ENCODE results near the gene LRRC26. TPM values are rescaled to one million over a fixed set of nuclear protein-coding genes. Genes with fewer than 3 reads are reported as not detected.

LRRC26 gene
- total RNA-seq, 1 experiment from 2014 or later, result not detected

DNA sequence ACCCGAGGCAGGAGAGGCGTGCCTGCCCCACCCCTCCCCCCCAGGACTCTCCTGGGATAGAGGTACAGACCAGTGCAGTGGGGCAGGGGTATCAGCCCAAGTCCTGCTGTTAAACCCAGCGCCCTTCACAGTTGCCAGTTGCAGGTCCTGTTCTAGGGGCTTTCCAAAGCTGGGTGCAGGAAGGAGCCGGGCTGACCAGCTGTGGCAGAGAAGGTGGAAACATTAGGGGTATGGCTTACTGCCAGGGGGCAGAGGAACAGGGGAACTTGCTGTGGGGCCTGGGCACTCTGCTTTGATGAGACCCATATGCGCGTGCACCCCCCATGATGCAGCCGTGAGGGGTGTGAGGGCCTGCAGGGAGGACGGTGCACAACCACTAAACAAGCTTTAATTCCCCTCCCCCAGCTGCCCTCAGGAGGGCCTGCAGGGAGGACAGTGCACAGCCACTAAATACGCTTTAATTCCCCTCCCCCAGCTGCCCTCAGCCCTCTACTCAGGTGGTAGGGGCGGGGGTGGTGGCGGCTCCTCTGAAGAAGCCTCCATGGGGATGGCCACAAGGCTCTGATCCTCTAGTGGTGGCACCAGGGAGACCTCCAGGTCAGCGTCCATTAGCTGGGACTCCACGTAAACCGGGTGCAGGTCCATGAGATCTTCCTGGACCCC lies 766 bp upstream of the LRRC26 start:
- peaks cover 3% of the 10 kb centered on the region for H3K4me1 ChIP-seq (ENCODE audit: insufficient read depth, low read length, poor library complexity, severe bottlenecking)
- ChIA-PET POLR2A (ENCODE audit: low non-redundant PET) (no interaction called here), CTCF (interaction anchor here (0.7 kb wide), 1 partner anchor 41 kb away, joined by 3 read pairs; no protein-coding TSS in a partner anchor)
- H3K27ac ChIP-seq (ENCODE audit: low read depth, low read length, poor library complexity, severe bottlenecking), result no peak overlapping the region
- BruUV-seq (replicated peaks), result no TSS peak
- no peaks in the 10 kb centered on the region for H3K36me3 ChIP-seq (ENCODE audit: insufficient read depth, low read length, poor library complexity, severe bottlenecking)
- intact Hi-C loops (cut with micrococcal nuclease; ENCODE audit: unreplicated experiment), result no loop called here
- H3K27me3 ChIP-seq (replicated peaks; ENCODE audit: insufficient read depth, low read depth, low read length, poor library complexity), result peaks cover 57% of the 10 kb centered on the region
- TF ChIP-seq, protein P1, sequence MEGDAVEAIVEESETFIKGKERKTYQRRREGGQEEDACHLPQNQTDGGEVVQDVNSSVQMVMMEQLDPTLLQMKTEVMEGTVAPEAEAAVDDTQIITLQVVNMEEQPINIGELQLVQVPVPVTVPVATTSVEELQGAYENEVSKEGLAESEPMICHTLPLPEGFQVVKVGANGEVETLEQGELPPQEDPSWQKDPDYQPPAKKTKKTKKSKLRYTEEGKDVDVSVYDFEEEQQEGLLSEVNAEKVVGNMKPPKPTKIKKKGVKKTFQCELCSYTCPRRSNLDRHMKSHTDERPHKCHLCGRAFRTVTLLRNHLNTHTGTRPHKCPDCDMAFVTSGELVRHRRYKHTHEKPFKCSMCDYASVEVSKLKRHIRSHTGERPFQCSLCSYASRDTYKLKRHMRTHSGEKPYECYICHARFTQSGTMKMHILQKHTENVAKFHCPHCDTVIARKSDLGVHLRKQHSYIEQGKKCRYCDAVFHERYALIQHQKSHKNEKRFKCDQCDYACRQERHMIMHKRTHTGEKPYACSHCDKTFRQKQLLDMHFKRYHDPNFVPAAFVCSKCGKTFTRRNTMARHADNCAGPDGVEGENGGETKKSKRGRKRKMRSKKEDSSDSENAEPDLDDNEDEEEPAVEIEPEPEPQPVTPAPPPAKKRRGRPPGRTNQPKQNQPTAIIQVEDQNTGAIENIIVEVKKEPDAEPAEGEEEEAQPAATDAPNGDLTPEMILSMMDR (conservative IDR thresholded peaks at IDR 0.05; ENCODE audit: low read depth, low read length), result no peak
- TF ChIP-seq EZH2 (IDR thresholded peaks at IDR 0.05; ENCODE audit: borderline replicate concordance, low read depth, low read length, poor library complexity, severe bottlenecking), result peak; percentile 1
- no peak for DNase-seq (ENCODE audit: low spot score)
- H3K4me3 ChIP-seq (ENCODE audit: low read depth, low read length, poor library complexity, severe bottlenecking), result no peak overlapping the region
- no peaks in the 10 kb centered on the region for H3K9me3 ChIP-seq (ENCODE audit: low read depth, low read length, poor library complexity, severe bottlenecking)

DNA sequence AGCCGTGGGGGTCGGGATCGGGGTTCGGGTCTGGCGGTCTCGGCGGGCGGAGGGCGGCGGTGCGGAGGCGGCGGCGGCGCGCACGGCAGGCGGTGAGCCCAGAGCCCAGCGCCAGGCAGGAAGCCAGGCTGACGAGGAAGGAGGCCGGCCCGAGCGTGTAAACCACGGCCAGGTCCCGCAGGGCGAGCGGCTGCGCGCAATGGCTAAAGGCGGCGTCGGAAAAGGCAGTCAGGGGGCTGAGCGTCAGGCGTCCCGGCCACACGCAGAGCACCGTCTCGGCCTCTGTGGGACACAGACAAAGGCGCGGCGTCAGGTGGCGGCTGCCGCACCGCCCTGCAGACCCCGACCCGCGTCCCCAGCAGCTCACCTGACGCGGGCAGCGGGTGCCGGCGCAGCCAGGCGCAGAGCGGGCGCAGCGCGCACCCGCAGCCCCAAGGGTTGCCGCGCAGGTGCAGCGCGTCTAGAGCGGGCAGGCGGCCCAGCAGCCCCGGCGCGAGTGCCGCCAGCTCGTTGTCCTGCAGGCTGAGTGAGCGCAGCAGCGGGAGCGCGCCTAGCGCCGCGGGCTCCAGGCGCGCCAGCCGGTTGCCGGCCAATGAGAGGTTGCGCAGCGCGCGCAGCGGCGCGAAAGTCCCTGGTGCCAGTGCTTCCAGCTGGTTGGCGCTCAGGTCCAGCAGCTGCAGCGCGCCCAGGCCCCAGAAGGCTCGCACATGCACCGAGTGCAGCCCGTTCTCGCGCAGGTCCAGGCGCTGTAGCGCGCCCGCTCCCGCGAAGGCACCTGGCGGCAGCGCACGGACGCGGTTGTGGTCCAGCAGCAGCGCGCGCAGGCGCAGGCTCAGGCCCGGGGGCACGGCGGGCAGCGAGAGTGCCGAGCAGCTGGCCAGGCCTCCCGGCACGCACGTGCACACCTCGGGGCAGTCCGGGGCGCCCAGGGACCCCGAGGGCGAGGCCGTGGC lies 671 bp downstream of the LRRC26 start:
- H3K36me3 ChIP-seq (ENCODE audit: insufficient read depth, low read length, poor library complexity, severe bottlenecking), result no peaks in the 10 kb centered on the region
- H3K4me1 ChIP-seq (ENCODE audit: insufficient read depth, low read length, poor library complexity, severe bottlenecking), result no peaks in the 10 kb centered on the region
- TF ChIP-seq, protein P1 (conservative IDR thresholded peaks at IDR 0.05; ENCODE audit: low read depth, low read length), result no peak
- peak; percentile 78 for TF ChIP-seq EZH2 (IDR thresholded peaks at IDR 0.05; ENCODE audit: borderline replicate concordance, low read depth, low read length, poor library complexity, severe bottlenecking)
- H3K4me3 ChIP-seq (ENCODE audit: low read depth, low read length, poor library complexity, severe bottlenecking), result peak overlapping the region; percentile 32
- intact Hi-C loops (cut with micrococcal nuclease; ENCODE audit: unreplicated experiment), result no loop called here
- H3K9me3 ChIP-seq (ENCODE audit: low read depth, low read length, poor library complexity, severe bottlenecking), result no peaks in the 10 kb centered on the region
- peaks cover 72% of the 10 kb centered on the region for H3K27me3 ChIP-seq (replicated peaks; ENCODE audit: insufficient read depth, low read depth, low read length, poor library complexity)
- H3K27ac ChIP-seq (ENCODE audit: low read depth, low read length, poor library complexity, severe bottlenecking), result no peak overlapping the region
- ChIA-PET CTCF (interaction anchor here (0.7 kb wide), 1 partner anchor 58 kb away, joined by 3 read pairs; the partner anchor contains the start of gene RNF224), POLR2A (ENCODE audit: low non-redundant PET) (no interaction called here)
- DNase-seq (ENCODE audit: low spot score), result peak; percentile 69
- no TSS peak for BruUV-seq (replicated peaks)

DNA sequence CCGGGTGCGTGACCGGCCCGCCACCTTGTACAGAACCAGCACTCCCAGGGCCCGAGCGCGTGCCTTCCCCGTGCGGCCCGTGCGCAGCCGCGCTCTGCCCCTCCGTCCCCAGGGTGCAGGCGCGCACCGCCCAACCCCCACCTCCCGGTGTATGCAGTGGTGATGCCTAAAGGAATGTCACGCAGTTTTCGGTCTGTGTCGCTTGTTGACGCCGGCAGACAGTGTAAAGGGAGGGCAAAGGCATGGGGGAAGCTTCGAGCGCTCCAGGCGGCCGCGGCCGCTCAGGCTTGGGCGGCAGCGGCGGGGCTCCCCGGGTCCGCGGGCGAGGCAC lies 1.3 kb downstream of the LRRC26 start:
- peaks cover 77% of the 10 kb centered on the region for H3K27me3 ChIP-seq (replicated peaks; ENCODE audit: insufficient read depth, low read depth, low read length, poor library complexity)
- CTCF ChIA-PET, result interaction anchor here (0.7 kb wide), 1 partner anchor 59 kb away, joined by 3 read pairs; the partner anchor contains the start of gene RNF224
- intact Hi-C loops (cut with micrococcal nuclease; ENCODE audit: unreplicated experiment), result no loop called here
- peak overlapping the region; percentile 32 for H3K4me3 ChIP-seq (ENCODE audit: low read depth, low read length, poor library complexity, severe bottlenecking)
- BruUV-seq (replicated peaks), result no TSS peak
- POLR2A ChIA-PET (ENCODE audit: low non-redundant PET), result no interaction called here
- TF ChIP-seq, protein P1 (conservative IDR thresholded peaks at IDR 0.05; ENCODE audit: low read depth, low read length), result no peak
- peak; percentile 57 for TF ChIP-seq EZH2 (IDR thresholded peaks at IDR 0.05; ENCODE audit: borderline replicate concordance, low read depth, low read length, poor library complexity, severe bottlenecking)
- no peaks in the 10 kb centered on the region for H3K9me3 ChIP-seq (ENCODE audit: low read depth, low read length, poor library complexity, severe bottlenecking)
- no peak for DNase-seq (ENCODE audit: low spot score)
- H3K27ac ChIP-seq (ENCODE audit: low read depth, low read length, poor library complexity, severe bottlenecking), result no peak overlapping the region
- no peaks in the 10 kb centered on the region for H3K4me1 ChIP-seq (ENCODE audit: insufficient read depth, low read length, poor library complexity, severe bottlenecking)
- no peaks in the 10 kb centered on the region for H3K36me3 ChIP-seq (ENCODE audit: insufficient read depth, low read length, poor library complexity, severe bottlenecking)

All from A673 (cell line).